Measurements from ENCODE around the gene FARSB.

FARSB gene

GRCh38 chr2:222668494-222669154 lies 12.7 kb upstream of the FARSB start:
- H3K4me3 ChIP-seq (ENCODE audit: low read depth, low read length), result no peak overlapping the region

- no peak overlapping the region for H3K4me3 ChIP-seq (ENCODE audit: low read depth, low read length)
Measured at GRCh38 chr2:222663479-222663878, 7.6 kb upstream of the FARSB start.

GRCh38 chr2:222656526-222657446 lies 894 bp upstream of the FARSB start:
- peak overlapping the region; percentile 96 for H3K4me3 ChIP-seq (ENCODE audit: low read depth, low read length)

GRCh38 chr2:222653280-222653679 lies 2.6 kb downstream of the FARSB start:
- no peak overlapping the region for H3K4me3 ChIP-seq (ENCODE audit: low read depth, low read length)

- H3K4me3 ChIP-seq (ENCODE audit: low read depth, low read length), result no peak overlapping the region
Measured at GRCh38 chr2:222652491-222653255, 3.2 kb downstream of the FARSB start.

- H3K4me3 ChIP-seq (ENCODE audit: low read depth, low read length), result no peak overlapping the region
Measured at GRCh38 chr2:222651718-222652418, 4.0 kb downstream of the FARSB start.

- H3K4me3 ChIP-seq (ENCODE audit: low read depth, low read length), result no peak overlapping the region
Measured at GRCh38 chr2:222649801-222650200, 6.1 kb downstream of the FARSB start.

- no peak overlapping the region for H3K4me3 ChIP-seq (ENCODE audit: low read depth, low read length)
Measured at GRCh38 chr2:222646008-222646407, 9.9 kb downstream of the FARSB start.

- H3K4me3 ChIP-seq (ENCODE audit: low read depth, low read length), result no peak overlapping the region
Measured at GRCh38 chr2:222643134-222643533, 12.8 kb downstream of the FARSB start.

- no peak overlapping the region for H3K4me3 ChIP-seq (ENCODE audit: low read depth, low read length)
Measured at GRCh38 chr2:222641336-222641735, 14.6 kb downstream of the FARSB start.

- no peak overlapping the region for H3K4me3 ChIP-seq (ENCODE audit: low read depth, low read length)
Measured at GRCh38 chr2:222637067-222637466, 18.8 kb downstream of the FARSB start.

GRCh38 chr2:222635295-222635694 lies 20.6 kb downstream of the FARSB start:
- no peak overlapping the region for H3K4me3 ChIP-seq (ENCODE audit: low read depth, low read length)

- H3K4me3 ChIP-seq (ENCODE audit: low read depth, low read length), result no peak overlapping the region
Measured at GRCh38 chr2:222627764-222628163, 28.1 kb downstream of the FARSB start.

- H3K4me3 ChIP-seq (ENCODE audit: low read depth, low read length), result no peak overlapping the region
Measured at GRCh38 chr2:222623756-222624309, 32.1 kb downstream of the FARSB start.

- no peak overlapping the region for H3K4me3 ChIP-seq (ENCODE audit: low read depth, low read length)
Measured at GRCh38 chr2:222622910-222623309, 33.0 kb downstream of the FARSB start.

- H3K4me3 ChIP-seq (ENCODE audit: low read depth, low read length), result no peak overlapping the region
Measured at GRCh38 chr2:222621893-222622292, 34.0 kb downstream of the FARSB start.

GRCh38 chr2:222615320-222615719 lies 40.6 kb downstream of the FARSB start:
- H3K4me3 ChIP-seq (ENCODE audit: low read depth, low read length), result no peak overlapping the region

GRCh38 chr2:222613715-222614331 lies 42.1 kb downstream of the FARSB start:
- no peak overlapping the region for H3K4me3 ChIP-seq (ENCODE audit: low read depth, low read length)

- H3K4me3 ChIP-seq (ENCODE audit: low read depth, low read length), result no peak overlapping the region
Measured at GRCh38 chr2:222611684-222612083, 44.2 kb downstream of the FARSB start.

- no peak overlapping the region for H3K4me3 ChIP-seq (ENCODE audit: low read depth, low read length)
Measured at GRCh38 chr2:222610746-222611145, 45.1 kb downstream of the FARSB start.

Measured in iPS-11a (cell line).